ENCODE measurements around the gene RGS9BP. TPM values are rescaled to one million over a fixed set of nuclear protein-coding genes. Genes with fewer than 3 reads are reported as not detected.
"Not testable (repeated sequence)": the region's sequence is repeated elsewhere in the genome, so short reads cannot be mapped to it uniquely, and the experiment has no call there.

Gene RGS9BP
- under 1 TPM in 4 of 5 donors, not detected in 1; 0.07 to 0.13 (median 0.10) TPM for polyA plus RNA-seq (ENCODE audit: insufficient read depth in 1 of 5, insufficient read length in 5 of 5, low replicate concordance in 1 of 5)
- long read RNA-seq, donor 1, result 0 reads
- long read RNA-seq, donor 2, result 0 reads
- long read RNA-seq, donor 3, result 0 reads
- long read RNA-seq, donor 4, result 0 reads
- long read RNA-seq, donor 5, result 0 reads
- long read RNA-seq, donor 6, result 0 reads
- long read RNA-seq, donor 7, result 0 reads
- long read RNA-seq, donor 8, result 0 reads

DNA sequence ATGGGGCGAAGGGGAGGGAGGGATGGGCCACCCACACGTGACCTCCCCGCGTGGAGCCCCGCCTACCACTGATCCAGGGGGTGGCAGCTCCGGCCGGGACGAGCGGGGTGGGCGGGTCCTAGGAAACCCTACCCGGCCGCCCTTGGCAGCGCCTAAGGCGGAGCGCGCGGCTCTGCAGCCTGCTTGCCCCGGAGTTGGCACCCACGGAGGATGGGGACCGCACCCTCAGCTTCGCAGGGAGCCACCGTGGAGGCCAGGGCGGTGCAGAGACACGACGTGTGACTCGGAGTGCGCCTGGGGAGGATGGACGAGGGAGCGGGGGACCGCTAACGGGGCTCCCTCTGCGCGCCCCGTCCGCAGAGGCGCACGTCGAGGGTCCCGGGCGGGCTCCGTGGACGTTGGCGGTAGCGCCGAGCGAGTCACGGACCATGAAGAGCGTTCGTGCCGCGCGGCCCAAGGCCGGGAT lies at the start of gene RGS9BP:
TSS of gene RGS9BP (plus strand) at position 129 of the 466 bp plus-strand sequence. CDS start 416 bp downstream, outside the sequence.
- no peak for DNase-seq

GRCh38 chr19:32626969-32627368 lies 48.7 kb upstream of the RGS9BP start:
- DNase-seq, result no peak

- DNase-seq, result no peak
Observed at GRCh38 chr19:32627714-32628270, 47.9 kb upstream of the RGS9BP start.

- no peak for DNase-seq
Observed at GRCh38 chr19:32630338-32630737, 45.3 kb upstream of the RGS9BP start.

GRCh38 chr19:32631381-32631780 lies 44.3 kb upstream of the RGS9BP start:
- no peak for DNase-seq

GRCh38 chr19:32637480-32637879 lies 38.2 kb upstream of the RGS9BP start:
- no peak for DNase-seq

DNA sequence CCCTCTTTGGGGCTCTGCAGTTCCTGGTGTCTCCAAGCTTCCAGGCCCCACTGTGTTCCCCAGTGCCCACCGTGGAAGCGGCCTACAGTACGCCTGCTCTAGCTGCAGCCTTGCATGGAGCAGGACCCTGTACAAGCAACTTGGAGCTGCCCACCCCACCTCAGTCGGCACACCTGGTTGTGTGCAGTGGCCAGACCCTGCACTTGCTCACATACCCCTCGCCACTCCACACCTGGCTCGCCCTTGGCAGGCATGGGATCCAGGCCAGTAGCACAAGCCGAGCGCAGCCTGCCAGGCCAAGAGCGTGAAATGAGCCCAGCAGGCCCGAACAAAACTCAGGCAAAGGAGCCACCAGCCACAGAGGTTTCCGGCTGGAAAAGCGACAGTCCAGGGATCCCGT lies 37.0 kb upstream of the RGS9BP start:
- DNase-seq, result no peak

DNA sequence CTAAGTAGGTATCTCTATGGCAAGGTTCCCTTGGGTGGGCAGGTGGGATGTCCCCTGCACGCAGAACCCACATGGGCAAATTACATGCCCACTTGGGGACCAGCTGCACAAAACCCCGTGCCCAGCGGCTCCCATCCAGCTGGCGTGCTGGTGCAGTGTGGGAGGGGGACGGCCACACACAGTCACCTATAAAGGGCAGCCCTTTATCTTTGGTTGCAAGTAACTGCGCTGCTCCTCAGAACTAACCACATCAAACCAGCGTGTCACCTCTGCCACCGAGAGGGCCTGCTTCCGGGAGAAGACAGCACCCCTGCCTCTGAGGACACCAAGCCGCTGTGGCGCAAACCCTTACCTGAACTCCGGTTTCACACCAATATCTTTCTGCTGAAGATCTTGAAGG lies 32.9 kb upstream of the RGS9BP start:
- DNase-seq, result no peak

- no peak for DNase-seq
Observed at GRCh38 chr19:32646556-32646955, 29.1 kb upstream of the RGS9BP start.

DNA sequence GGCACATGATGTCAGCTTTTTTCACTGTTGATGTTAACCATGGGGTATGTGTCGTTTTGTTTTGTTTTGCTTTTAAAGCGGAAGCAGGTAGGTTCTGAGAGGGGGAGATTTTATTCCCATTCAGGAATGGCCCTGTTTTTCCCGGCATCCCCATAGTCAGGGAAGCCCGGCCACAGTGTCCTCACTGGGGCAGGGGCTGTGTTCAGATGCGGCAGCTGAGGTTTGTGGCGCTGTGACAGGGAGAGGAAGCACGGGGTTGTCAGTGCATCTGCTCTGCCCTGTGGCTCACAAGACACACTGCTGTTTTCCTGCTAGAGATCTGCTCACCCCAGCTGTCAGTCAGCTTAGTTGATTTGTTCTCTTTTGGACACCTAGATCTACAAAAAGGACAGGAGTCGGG lies 28.3 kb upstream of the RGS9BP start:
- DNase-seq, result no peak

- DNase-seq, result no peak
Observed at GRCh38 chr19:32649751-32650150, 25.9 kb upstream of the RGS9BP start.

- no peak for DNase-seq
Observed at GRCh38 chr19:32650671-32651070, 25.0 kb upstream of the RGS9BP start.

DNA sequence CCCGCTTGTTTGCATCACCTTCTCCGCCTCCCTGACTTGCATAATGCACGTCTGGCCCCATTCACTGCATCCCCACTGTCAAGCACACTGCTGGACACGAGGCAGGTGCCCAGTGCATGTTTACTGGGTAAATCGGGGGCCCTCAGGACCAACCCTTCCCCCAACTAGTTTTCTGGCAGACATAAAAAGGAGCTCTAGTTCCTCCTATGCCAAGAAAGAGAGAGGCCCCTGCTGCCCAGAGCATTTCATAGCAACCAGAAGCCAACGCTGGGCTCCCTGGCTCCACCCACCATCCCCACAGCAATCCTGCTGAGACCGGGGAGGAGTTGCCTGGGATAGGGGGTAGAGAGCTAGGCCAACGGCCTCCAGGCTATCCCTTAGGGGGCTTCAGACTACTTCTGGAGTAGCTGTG lies 23.9 kb upstream of the RGS9BP start:
- peak in 1 of 2 donors; percentile 55 for DNase-seq

GRCh38 chr19:32652331-32652730 lies 23.3 kb upstream of the RGS9BP start:
- DNase-seq, result not testable (repeated sequence)

GRCh38 chr19:32652894-32653598 lies 22.6 kb upstream of the RGS9BP start:
- DNase-seq, result peak; percentile 69 to 73

DNA sequence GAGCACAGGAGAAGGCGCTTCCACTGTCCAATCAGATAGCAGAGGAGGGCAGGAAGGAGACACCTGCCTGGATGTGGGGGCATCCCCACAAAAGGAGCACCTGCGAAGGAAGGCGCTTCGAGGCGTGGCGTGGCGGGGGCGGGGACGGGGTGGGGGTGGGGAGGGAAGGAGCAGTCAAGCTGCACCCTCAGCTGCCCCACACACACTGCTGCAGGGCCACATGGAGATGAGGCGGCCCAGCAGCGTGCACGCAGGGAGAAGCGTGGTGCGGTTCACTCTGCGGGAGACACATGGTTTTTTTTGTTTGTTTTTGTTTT lies 22.1 kb upstream of the RGS9BP start:
- DNase-seq, result no peak

GRCh38 chr19:32656379-32656778 lies 19.3 kb upstream of the RGS9BP start:
- DNase-seq, result not testable (repeated sequence)

- no peak for DNase-seq
Observed at GRCh38 chr19:32658075-32658474, 17.6 kb upstream of the RGS9BP start.

GRCh38 chr19:32658527-32658926 lies 17.1 kb upstream of the RGS9BP start:
- DNase-seq, result no peak

GRCh38 chr19:32661318-32661717 lies 14.3 kb upstream of the RGS9BP start:
- DNase-seq, result no peak

DNA sequence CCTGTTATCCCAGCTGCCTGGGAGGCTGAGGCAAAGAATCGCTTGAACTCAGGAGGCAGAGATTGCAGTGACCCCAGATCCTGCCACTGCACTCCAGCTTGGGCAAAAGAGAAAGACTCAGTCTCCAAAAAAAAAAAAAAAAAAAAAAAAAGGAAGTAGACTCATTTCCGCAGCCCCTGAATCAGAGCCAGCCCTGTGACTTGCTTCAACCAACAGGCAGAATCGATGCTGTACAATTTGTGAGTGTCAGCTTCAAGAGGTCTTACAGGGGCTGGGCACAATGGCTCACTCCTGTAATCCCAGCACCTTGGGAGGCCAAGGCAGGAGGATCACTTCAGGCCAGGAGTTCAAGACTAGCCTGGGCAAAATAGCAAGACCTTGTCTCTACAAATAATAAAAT lies 13.5 kb upstream of the RGS9BP start:
- DNase-seq, result no peak

DNA sequence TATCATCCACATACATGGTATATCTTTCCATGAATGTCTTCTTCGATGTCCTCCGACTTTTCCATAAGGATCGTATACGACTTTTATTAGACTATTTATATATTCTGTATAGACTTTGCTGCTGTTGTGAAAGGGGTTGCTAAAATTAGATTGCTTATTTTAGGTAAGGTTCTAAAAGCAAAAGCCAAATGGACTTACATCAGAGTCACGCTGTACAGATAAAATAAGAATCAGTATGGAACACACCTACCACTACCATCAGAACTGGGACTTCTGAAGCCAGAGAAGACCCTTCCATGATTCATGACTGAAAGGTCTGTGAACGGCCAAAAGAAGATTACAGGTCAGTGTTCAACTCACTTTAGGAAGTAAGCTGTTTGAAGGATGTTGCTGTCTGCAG lies 9.6 kb upstream of the RGS9BP start:
- no peak for DNase-seq

GRCh38 chr19:32669310-32669709 lies 6.3 kb upstream of the RGS9BP start:
- no peak for DNase-seq
